IMR-90 (cell line): Measurements from ENCODE around the gene DENND1A. TPM values are rescaled to one million over a fixed set of nuclear protein-coding genes. Genes with fewer than 3 reads are reported as not detected.

Experiments
- ATAC-seq: fragments of 200-7000 bp; cut with Tn5 transposase; 2 replicates; pipeline ENCODE4 v1.9.1; 2020; ENCODE audit warnings: low read depth, mild to moderate bottlenecking, moderate library complexity
- BruUV-seq: library from RNA; stranded (reverse); fragments of 400-500 nt; replicated peaks from 2 replicates; lab custom pipeline; 2021; lab: Mats Ljungman, UMichigan
- CTCF ChIA-PET: fragments of 300-600 bp; formaldehyde crosslinking; extraction: SDS; loops from one replicate; lab custom pipeline; 2021; ENCODE audit warnings: antibody characterized with exemption; lab: Yijun Ruan, JAX
- POLR2A ChIA-PET: fragments of 300-600 bp; sonication (Branson Sonifier 250); formaldehyde crosslinking; loops from one replicate; lab custom pipeline; 2022; ENCODE audit warnings: antibody characterized with exemption; ENCODE audit not compliant: unreplicated experiment; lab: Charles Lee
- DNase-seq: peaks from one replicate; pipeline ENCODE4 v3.0.0; 2013
- H2AFZ ChIP-seq: replicated peaks from 2 replicates; pipeline ENCODE3; 2013; ENCODE audit warnings: low read length, mild to moderate bottlenecking; ENCODE audit not compliant: poor library complexity
- H2AK5ac ChIP-seq: 2 replicates; pipeline ENCODE4 v1.6.1; 2013; ENCODE audit warnings: low read depth, low read length, inconsistent platforms
- H2AK9ac ChIP-seq: replicated peaks from 2 replicates; pipeline ENCODE3; 2013; ENCODE audit warnings: mild to moderate bottlenecking, low read depth, low read length, moderate library complexity; ENCODE audit not compliant: poor library complexity
- H2BK120ac ChIP-seq: 2 replicates; pipeline ENCODE4 v1.6.1; 2013; ENCODE audit warnings: low read depth, low read length, inconsistent platforms
- H2BK15ac ChIP-seq: 3 replicates; pipeline ENCODE4 v1.6.1; 2013; ENCODE audit warnings: low read depth, low read length, inconsistent platforms
- H2BK20ac ChIP-seq: 2 replicates; pipeline ENCODE4 v1.6.1; 2013; ENCODE audit warnings: low read depth, mild to moderate bottlenecking, inconsistent platforms, low read length, moderate library complexity
- H2BK5ac ChIP-seq: 2 replicates; pipeline ENCODE4 v1.6.1; 2013; ENCODE audit warnings: mild to moderate bottlenecking, low read depth, low read length, inconsistent platforms; ENCODE audit not compliant: poor library complexity, severe bottlenecking
- H3K14ac ChIP-seq: replicated peaks from 2 replicates; pipeline ENCODE4 v1.6.1; 2013; ENCODE audit warnings: low read depth, low read length, inconsistent platforms
- H3K18ac ChIP-seq: 2 replicates; pipeline ENCODE4 v1.6.1; 2013; ENCODE audit warnings: low read depth, low read length, control low read depth
- H3K23ac ChIP-seq: 2 replicates; pipeline ENCODE4 v1.6.1; 2013; ENCODE audit warnings: low read depth, low read length, inconsistent platforms
- H3K27ac ChIP-seq: 2 replicates; pipeline ENCODE4 v1.5.1; 2013; ENCODE audit warnings: mild to moderate bottlenecking, control low read depth, low read length; ENCODE audit not compliant: insufficient read depth
- H3K27me3 ChIP-seq: 2 replicates; pipeline ENCODE4 v1.6.1; 2013; ENCODE audit warnings: low read length; ENCODE audit not compliant: control insufficient read depth, insufficient read depth
- H3K36me3 ChIP-seq: 2 replicates; pipeline ENCODE4 v1.6.1; 2013; ENCODE audit warnings: low read length, mixed read lengths; ENCODE audit not compliant: control insufficient read depth, insufficient read depth
- H3K4ac ChIP-seq: 2 replicates; pipeline ENCODE4 v1.6.1; 2013; ENCODE audit warnings: low read depth, low read length, inconsistent platforms
- H3K4me1 ChIP-seq: 2 replicates; pipeline ENCODE4 v1.6.1; 2013; ENCODE audit warnings: low read length, mixed read lengths; ENCODE audit not compliant: control insufficient read depth, insufficient read depth
- H3K4me2 ChIP-seq: 2 replicates; pipeline ENCODE4 v1.6.1; 2013; ENCODE audit warnings: low read depth, mild to moderate bottlenecking, control low read depth, low read length, moderate library complexity
- H3K4me3 ChIP-seq: 2 replicates; pipeline ENCODE4 v1.5.1; 2013; ENCODE audit warnings: low read depth, mild to moderate bottlenecking, control low read depth, low read length, moderate library complexity; ENCODE audit not compliant: insufficient read depth
- H3K56ac ChIP-seq: 2 replicates; pipeline ENCODE4 v1.6.1; 2013; ENCODE audit warnings: low read length, inconsistent platforms; ENCODE audit not compliant: insufficient read depth; ENCODE audit errors: extremely low read depth
- H3K79me1 ChIP-seq, 2 experiments: 2 replicates each; pipeline ENCODE4 v1.6.1; 2013; ENCODE audit warnings: low read length in 2 of 2, inconsistent platforms in 1 of 2, low read depth in 1 of 2
- H3K9ac ChIP-seq: 2 replicates; pipeline ENCODE4 v1.6.1; 2013; ENCODE audit warnings: low read depth, low read length, control low read depth
- H3K9me1 ChIP-seq: 2 replicates; pipeline ENCODE4 v1.6.1; 2013; ENCODE audit warnings: low read length, inconsistent platforms; ENCODE audit not compliant: insufficient read depth
- H3K9me3 ChIP-seq: 2 replicates; pipeline ENCODE4 v1.6.1; 2013; ENCODE audit warnings: low read length; ENCODE audit not compliant: control insufficient read depth, insufficient read depth
- H4K20me1 ChIP-seq: 2 replicates; pipeline ENCODE4 v1.6.1; 2013; ENCODE audit warnings: low read length, inconsistent platforms; ENCODE audit not compliant: insufficient read depth
- H4K5ac ChIP-seq: 2 replicates; pipeline ENCODE4 v1.6.1; 2013; ENCODE audit warnings: mild to moderate bottlenecking, low read depth, low read length, control low read depth
- H4K8ac ChIP-seq, 2 experiments: 2 replicates each; pipeline ENCODE4 v1.6.1; 2013; ENCODE audit warnings: low read depth in 2 of 2, low read length in 2 of 2, control low read depth in 1 of 2, inconsistent platforms in 1 of 2
- H4K91ac ChIP-seq: 2 replicates; pipeline ENCODE4 v1.6.1; 2013; ENCODE audit warnings: low read depth, low read length, inconsistent platforms; ENCODE audit not compliant: insufficient read depth
- CEBPB ChIP-seq: IDR thresholded peaks from 2 replicates; pipeline ENCODE4 v1.6.1; 2012; ENCODE audit warnings: low read depth, low read length, improper control_type of control experiment
- CTCF ChIP-seq: conservative IDR thresholded peaks from 2 replicates; pipeline ENCODE4 v1.5.1; 2012; ENCODE audit warnings: mild to moderate bottlenecking, low read depth, low read length, improper control_type of control experiment
- MXI1 ChIP-seq: IDR thresholded peaks from 2 replicates; pipeline ENCODE4 v1.6.1; 2012; ENCODE audit warnings: low read depth, mild to moderate bottlenecking, low read length, moderate library complexity, borderline replicate concordance
- RAD21 ChIP-seq: IDR thresholded peaks from 2 replicates; pipeline ENCODE4 v1.6.1; 2012; ENCODE audit warnings: low read length, improper control_type of control experiment
- WGBS, 2 experiments: methylation state at CpG; one replicate each; pipeline versions ENCODE4 v1.1.5 to v1.1.7; 2013; ENCODE audit warnings: missing lambda C conversion rate in 2 of 2; ENCODE audit not compliant: insufficient read length in 1 of 2; ENCODE audit errors: extremely low coverage in 2 of 2; 5-methylcytosine and 5-hydroxymethylcytosine counted together
- dilution Hi-C: fragments of 300-500 bp; cut with HindIII; formaldehyde crosslinking; loops from one replicate; pipeline ENCODE4 v1.14.3; 2018; ENCODE audit warnings: low sequenced_read_pairs; ENCODE audit not compliant: unreplicated experiment
- in situ Hi-C: fragments of 300-500 bp; cut with MboI; formaldehyde crosslinking; loops from 3 replicates; pipeline ENCODE4 v1.14.3; 2019; ENCODE audit warnings: low sequenced_read_pairs, inconsistent platforms, mixed read lengths
- intact Hi-C: fragments of 100-400 bp; cut with micrococcal nuclease; formaldehyde crosslinking; loops from 2 replicates; pipeline ENCODE4 v1.10.0; 2022
- polyA plus RNA-seq, 3 experiments: library from polyadenylated mRNA; depleted of rRNA; stranded (reverse); fragments of >200 nt; gene quantifications; 2 replicates each; pipeline ENCODE4 v1.2.3, GENCODE V29; 2012; ENCODE audit warnings: low replicate concordance in 1 of 3
- total RNA-seq: library from RNA; depleted of rRNA; stranded (reverse); fragments of >200 nt; gene quantifications from 2 replicates; pipeline ENCODE4 v1.2.3, GENCODE V29; 2012

DENND1A gene
- total and polyA plus RNA-seq, 2 of the 4 experiments (the other 2 are of a cell fraction), result 21.4 to 27.6 TPM

GRCh38 chr9:123753016-123753415 is 176.9 kb downstream of the DENND1A start:
- H3K9me1 ChIP-seq, result peaks cover 7% of the 10 kb centered on the region; the same call in 1 of the 2 replicates
- no peak overlapping the region for H3K4me2 ChIP-seq
- no peak overlapping the region for H3K18ac ChIP-seq
- no peak overlapping the region for H2AFZ ChIP-seq
- WGBS, 2 experiments, result no CpG with 5 or more reads among the region's 1 CpG
- H2BK20ac ChIP-seq, result no peak overlapping the region
- BruUV-seq, result no TSS peak
- no peak for TF ChIP-seq RAD21
- no peak for TF ChIP-seq MXI1
- no peak for TF ChIP-seq CEBPB
- no peak for TF ChIP-seq CTCF
- no peak overlapping the region for H2AK5ac ChIP-seq
- DNase-seq (no peak), ATAC-seq (peak; percentile 37; the same call in 1 of the 2 replicates)
- no peaks in the 10 kb centered on the region for H4K20me1 ChIP-seq
- H3K56ac ChIP-seq, result no peak overlapping the region
- intact Hi-C loops (no loop called here), in situ Hi-C loops (no loop called here), dilution Hi-C loops (no loop called here)
- H3K79me1 ChIP-seq, result no peaks in the 10 kb centered on the region; a peak in 1 of 4 replicates
- no peaks in the 10 kb centered on the region for H3K27me3 ChIP-seq
- H3K4me1 ChIP-seq, result peaks cover 2% of the 10 kb centered on the region; the same call in 1 of the 2 replicates
- no peak overlapping the region for H2AK9ac ChIP-seq
- H3K27ac ChIP-seq, result no peak overlapping the region
- no peak overlapping the region for H3K23ac ChIP-seq
- CTCF ChIA-PET, result interaction anchor here (1.4 kb wide), 1 partner anchor 9 kb away, joined by 4 read pairs; no protein-coding TSS in a partner anchor
- H2BK15ac ChIP-seq, result no peak overlapping the region
- H2BK5ac ChIP-seq, result no peak overlapping the region
- 0 out of 2 replicates have a peak, but pooled peaks cover 1% of the 10 kb centered on the region for H3K36me3 ChIP-seq
- H3K14ac ChIP-seq, result no peak overlapping the region
- H3K9me3 ChIP-seq, result no peaks in the 10 kb centered on the region
- no peak overlapping the region for H3K4me3 ChIP-seq
- POLR2A ChIA-PET, result no interaction called here
- no peak overlapping the region for H3K4ac ChIP-seq
- no peak overlapping the region for H4K5ac ChIP-seq
- H4K91ac ChIP-seq, result no peak overlapping the region
- no peak overlapping the region for H2BK120ac ChIP-seq
- no peak overlapping the region for H3K9ac ChIP-seq
- no peak overlapping the region for H4K8ac ChIP-seq
